Mononuclear cell (primary cell): Measurements from ENCODE around the gene INPP5E. TPM values are rescaled to one million over a fixed set of nuclear protein-coding genes. Genes with fewer than 3 reads are reported as not detected.
"Not testable (repeated sequence)": the region's sequence is repeated elsewhere in the genome, so short reads cannot be mapped to it uniquely, and the experiment has no call there.

Source experiments
- H3K27me3 ChIP-seq: 2 replicates; pipeline ENCODE4 v1.6.0; 2011; ENCODE audit warnings: low read length, control low read depth; ENCODE audit not compliant: insufficient read depth
- H3K4me1 ChIP-seq: 2 replicates; pipeline ENCODE4 v1.5.1; 2011; ENCODE audit warnings: mild to moderate bottlenecking, low read length, control low read depth; ENCODE audit not compliant: insufficient read depth
- H3K4me3 ChIP-seq: 2 replicates; pipeline ENCODE4 v1.5.1; 2011; ENCODE audit warnings: mild to moderate bottlenecking, low read length, moderate library complexity
- H3K9me3 ChIP-seq: 2 replicates; pipeline ENCODE4 v1.5.1; 2011; ENCODE audit warnings: low read depth, mild to moderate bottlenecking, control low read depth, low read length
- total RNA-seq: library from RNA; depleted of rRNA; stranded (reverse); fragments of >200 nt; gene quantifications from one replicate; pipeline ENCODE4 v1.2.3, GENCODE V29; 2012

The INPP5E gene
- total RNA-seq, 1 donor = 5.5 TPM

- H3K9me3 ChIP-seq = no peaks in the 10 kb centered on the region
- peak overlapping the region; percentile 84 for H3K4me3 ChIP-seq
- peaks cover 27% of the 10 kb centered on the region for H3K4me1 ChIP-seq
- H3K27me3 ChIP-seq = no peaks in the 10 kb centered on the region
Observed at GRCh38 chr9:136411378-136411777, 28.3 kb downstream of the INPP5E start.

DNA sequence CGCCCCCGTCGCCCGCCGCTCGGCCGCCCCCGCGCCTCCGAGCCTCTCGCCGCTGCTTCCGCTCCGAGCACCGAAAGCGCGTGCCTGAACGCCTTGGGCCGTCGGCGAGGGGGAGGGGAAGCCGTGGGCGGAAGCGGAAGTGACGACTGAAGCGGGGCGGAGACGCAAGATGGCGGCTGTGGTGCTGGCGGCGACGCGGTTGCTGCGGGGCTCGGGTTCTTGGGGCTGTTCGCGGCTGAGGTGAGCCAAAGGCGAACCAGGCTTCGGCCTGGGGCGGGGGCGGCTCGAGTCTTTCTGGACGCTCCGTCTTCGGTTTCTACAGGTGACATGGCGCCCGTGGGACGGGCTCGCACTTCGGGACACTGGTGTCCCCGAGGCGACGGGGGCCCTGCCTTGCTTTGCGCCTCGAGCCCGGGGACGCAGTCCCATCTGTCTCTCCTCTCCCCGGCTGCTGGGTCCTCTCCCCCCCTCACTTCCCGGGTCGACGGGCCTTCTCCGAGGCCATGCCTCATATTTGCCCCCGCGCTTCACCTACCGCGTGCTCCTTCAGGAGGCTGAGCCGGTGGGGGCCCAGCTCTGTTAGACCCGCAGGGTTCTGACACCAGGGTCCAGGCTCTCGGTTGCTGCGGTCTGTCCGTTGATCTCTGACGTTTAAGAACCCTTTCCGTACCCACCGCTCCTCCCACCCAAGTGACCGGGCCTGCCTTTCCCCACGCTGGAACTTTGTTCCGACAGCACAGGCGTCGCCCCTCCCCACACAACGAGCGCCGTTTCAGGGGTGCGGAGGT lies 29.0 kb downstream of the INPP5E start, which contains the start of the genes ENTR1 and PMPCA:
Gene ENTR1 (minus strand): TSS at position 115 of the 788 bp plus-strand sequence. CDS start 217 bp downstream, outside the sequence.
Gene PMPCA (plus strand): TSS at position 159 of the 788 bp plus-strand sequence. CDS start 11 bp downstream, at position 170.
- Histone ChIP-seq H3K4me3 (peak within 1 kb of the TSS; percentile 84), H3K4me1 (peaks cover 27% of the 10 kb centered on the region), H3K9me3 (no peaks in the 10 kb centered on the region), H3K27me3 (no peaks in the 10 kb centered on the region)

DNA sequence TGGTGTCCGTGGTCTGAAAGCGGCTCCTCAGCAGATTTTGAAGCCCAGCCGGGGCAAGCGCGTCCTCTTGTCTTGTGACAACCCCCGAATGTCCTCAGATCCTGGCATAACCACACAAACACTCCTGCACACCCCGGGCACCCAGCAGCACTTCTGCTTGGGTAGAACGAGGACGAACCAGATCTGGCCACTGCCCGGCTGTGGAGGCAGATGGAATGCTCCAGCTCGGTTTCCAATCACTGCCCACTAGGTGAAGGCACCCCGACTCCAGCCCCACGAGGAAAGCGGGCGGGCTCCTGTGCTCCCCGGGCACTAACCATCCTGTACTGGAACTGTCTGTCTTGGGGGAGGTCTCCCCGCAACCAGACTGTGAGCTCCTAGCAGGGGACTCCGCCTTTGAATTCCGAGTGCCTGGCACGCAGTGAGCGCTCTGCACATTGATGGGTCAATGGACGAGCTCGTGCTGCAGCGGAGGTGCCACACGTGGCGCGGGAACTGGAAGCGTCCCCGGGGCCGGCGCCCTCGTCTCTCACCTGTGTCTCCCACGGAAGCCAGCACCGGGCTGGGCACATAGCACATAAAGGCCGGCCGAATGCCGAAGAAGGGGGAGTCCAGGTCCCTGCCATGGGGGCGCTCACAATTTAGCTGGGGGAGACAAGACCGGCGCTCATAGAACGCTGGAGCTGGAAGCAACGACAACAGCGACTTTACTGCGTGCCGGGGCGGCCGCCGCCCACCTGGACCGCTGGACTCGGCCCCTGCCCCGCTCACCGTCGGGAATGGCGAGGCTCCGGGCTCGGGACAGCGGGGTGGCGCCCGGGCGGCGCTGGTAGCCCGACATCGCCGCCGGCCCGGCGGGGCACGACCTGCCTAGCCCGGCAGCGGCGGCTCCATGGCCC lies 29.8 kb downstream of the INPP5E start:
- Histone ChIP-seq H3K4me1 (peaks cover 34% of the 10 kb centered on the region), H3K4me3 (peak overlapping the region; percentile 84), H3K9me3 (no peaks in the 10 kb centered on the region), H3K27me3 (no peaks in the 10 kb centered on the region)

- Histone ChIP-seq H3K4me3 (no peak overlapping the region), H3K9me3 (no peaks in the 10 kb centered on the region), H3K4me1 (peaks cover 50% of the 10 kb centered on the region), H3K27me3 (no peaks in the 10 kb centered on the region)
Observed at GRCh38 chr9:136407911-136408310, 31.7 kb downstream of the INPP5E start.

DNA sequence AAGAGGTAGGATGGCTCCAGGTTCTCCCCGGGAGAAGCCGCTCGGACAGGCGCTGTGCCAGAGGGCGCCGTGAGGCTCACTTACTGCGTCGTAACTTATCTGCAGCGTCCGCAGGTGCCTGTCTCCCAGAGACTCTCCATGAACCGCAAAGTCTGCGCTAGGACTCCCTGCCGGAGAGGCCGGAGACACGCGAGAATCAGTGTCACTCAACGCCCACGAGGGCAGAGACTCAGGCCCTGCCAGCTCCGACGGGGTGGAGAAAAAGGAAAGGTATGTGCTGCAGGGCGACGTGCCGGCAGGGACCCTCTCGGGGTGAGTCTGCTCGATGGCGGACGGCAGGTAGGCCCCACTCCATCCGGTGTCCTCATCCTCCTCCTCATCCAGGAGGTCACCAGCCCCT lies 32.6 kb downstream of the INPP5E start:
- not testable (repeated sequence) for H3K27me3 ChIP-seq, H3K4me3 ChIP-seq, H3K9me3 ChIP-seq
- peaks cover 50% of the 10 kb centered on the region for H3K4me1 ChIP-seq

DNA sequence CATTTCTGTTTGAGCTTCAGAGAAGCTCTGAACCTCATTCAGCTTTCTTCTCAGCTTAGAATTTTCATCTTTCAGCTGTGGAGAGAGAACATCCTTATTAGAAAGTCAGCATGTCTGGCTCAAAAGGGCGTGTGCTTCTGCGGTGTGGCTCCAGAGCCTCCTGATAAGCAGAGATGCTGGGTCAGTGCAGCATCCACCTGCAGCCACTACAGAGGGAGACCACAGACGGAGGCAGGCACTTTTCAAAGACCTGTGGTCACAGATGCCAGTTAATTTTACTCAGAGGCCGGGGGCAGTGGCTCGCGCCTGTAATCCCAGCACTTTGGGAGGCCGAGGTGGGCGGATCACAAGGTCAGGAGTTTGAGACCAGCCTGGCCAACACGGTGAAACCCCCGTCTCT lies 33.7 kb downstream of the INPP5E start:
- H3K9me3 ChIP-seq = not testable (repeated sequence)
- H3K4me1 ChIP-seq = peaks cover 41% of the 10 kb centered on the region

GRCh38 chr9:136405481-136405880 lies 34.2 kb downstream of the INPP5E start:
- peaks cover 44% of the 10 kb centered on the region for H3K4me1 ChIP-seq
- no peak overlapping the region for H3K4me3 ChIP-seq
- no peaks in the 10 kb centered on the region for H3K9me3 ChIP-seq
- H3K27me3 ChIP-seq = no peaks in the 10 kb centered on the region

More for the DNA sequence above, 33.7 kb downstream of the INPP5E start:
- not testable (repeated sequence) for H3K27me3 ChIP-seq, H3K4me3 ChIP-seq

DNA sequence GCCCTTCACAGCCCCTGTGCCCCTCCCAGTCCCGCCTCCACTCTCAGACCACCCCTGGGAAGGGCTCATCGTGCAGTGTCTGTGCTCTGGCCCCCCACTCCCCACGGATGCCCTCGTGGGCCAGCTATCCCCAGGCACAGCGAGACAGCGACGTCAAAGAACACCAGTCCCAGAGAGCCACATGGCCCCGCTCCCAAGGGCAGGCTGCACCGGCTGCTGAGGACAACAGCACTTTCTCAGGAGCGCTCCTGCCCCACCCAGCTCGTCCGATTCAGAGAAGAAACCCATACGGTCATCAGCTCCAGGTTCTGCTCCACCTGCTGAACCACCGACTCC lies 34.9 kb downstream of the INPP5E start:
- Histone ChIP-seq H3K4me1 (peaks cover 45% of the 10 kb centered on the region), H3K4me3 (no peak overlapping the region), H3K9me3 (no peaks in the 10 kb centered on the region), H3K27me3 (no peaks in the 10 kb centered on the region)

- Histone ChIP-seq H3K4me3 (no peak overlapping the region), H3K27me3 (no peaks in the 10 kb centered on the region), H3K9me3 (no peaks in the 10 kb centered on the region), H3K4me1 (peaks cover 45% of the 10 kb centered on the region)
Observed at GRCh38 chr9:136403915-136404800, 35.5 kb downstream of the INPP5E start.

DNA sequence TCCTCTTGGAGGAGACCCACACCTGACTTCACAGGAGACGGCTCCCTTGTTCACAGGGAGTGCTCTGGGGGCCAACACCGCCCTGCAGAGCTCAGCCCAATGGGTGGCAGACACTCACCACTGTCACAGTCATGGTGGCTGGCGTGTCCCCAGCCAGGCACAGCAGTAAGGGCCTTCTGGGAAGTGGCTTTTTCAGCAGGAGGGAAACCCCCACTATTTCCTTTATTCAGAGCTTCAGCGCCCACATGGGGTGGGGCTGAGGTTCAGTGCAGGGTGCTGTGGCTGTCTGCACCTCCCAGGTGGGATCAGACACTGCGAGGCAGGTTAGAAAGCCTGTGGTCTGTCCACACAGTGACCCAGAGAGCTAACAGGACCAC lies 36.1 kb downstream of the INPP5E start:
- Histone ChIP-seq H3K27me3 (no peaks in the 10 kb centered on the region), H3K9me3 (no peaks in the 10 kb centered on the region), H3K4me1 (peaks cover 45% of the 10 kb centered on the region), H3K4me3 (no peak overlapping the region)

DNA sequence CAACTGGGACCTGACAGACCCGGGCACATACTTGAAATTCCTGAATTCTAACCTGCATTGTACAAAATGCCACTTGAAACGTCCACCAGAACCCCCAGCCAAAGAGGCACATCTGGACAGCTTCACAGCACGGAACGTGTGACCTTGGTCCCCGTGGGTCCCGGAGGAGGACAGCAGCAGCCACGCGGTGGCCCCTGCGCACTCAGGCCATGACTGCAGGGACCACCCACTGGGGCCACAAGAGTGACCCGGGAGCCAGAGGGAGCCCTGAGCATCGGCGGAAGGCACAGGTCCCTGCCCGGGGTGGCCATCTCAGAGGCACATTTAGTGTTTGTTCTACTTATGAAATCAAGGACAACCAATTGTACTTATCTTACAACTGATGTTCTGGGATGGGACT lies 37.6 kb downstream of the INPP5E start:
- Histone ChIP-seq H3K4me1 (peaks cover 50% of the 10 kb centered on the region), H3K27me3 (no peaks in the 10 kb centered on the region), H3K9me3 (no peaks in the 10 kb centered on the region), H3K4me3 (no peak overlapping the region)

- H3K4me1 ChIP-seq = peaks cover 50% of the 10 kb centered on the region
- no peak overlapping the region for H3K4me3 ChIP-seq
- no peaks in the 10 kb centered on the region for H3K9me3 ChIP-seq
- no peaks in the 10 kb centered on the region for H3K27me3 ChIP-seq
Observed at GRCh38 chr9:136401173-136401922, 38.3 kb downstream of the INPP5E start.

DNA sequence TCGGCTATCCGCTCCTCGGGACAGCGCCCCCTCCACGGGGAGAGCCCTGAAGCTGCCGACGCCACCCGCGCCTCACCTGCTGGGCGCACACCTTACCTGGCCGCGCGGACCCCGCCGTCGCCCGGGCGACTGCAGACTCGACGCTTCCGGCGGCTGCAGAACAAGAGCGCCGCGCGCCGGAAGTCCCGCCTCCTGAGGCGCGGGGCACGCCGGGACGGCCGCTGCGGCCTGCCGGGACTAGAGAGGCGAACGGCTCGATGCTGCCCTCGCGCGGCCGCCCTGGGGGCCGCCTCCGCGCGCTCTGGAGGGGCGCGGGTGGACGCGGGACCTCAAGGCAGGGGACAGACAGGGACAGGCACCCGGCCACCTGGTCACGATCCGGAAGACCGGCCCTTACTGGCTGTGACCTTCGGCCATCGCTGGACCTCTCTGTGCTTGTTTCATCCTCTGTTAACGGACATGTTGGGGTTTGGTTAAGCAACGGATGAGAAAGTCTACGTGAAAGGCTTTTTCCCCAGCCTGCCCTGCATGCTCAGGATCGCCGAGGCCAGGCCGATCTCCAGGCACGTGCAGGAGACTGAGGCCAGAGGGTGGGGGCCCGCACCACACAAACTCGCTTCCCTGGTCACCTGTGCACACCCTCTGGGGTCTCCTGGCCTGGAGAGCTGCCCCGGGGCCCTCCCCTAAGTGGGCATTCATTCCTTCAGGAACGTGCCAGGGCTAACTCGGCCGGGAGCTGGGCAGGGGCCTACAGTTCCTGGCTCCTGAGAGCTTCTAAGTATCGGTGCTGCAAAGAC lies 39.4 kb downstream of the INPP5E start, which contains the start of gene SNAPC4:
Gene SNAPC4 (minus strand): TSS at position 133 of the 797 bp plus-strand sequence. CDS start 1,742 bp downstream, outside the sequence.
- Histone ChIP-seq H3K27me3 (no peaks in the 10 kb centered on the region), H3K4me3 (peak within 1 kb of the TSS; percentile 69), H3K4me1 (peaks cover 47% of the 10 kb centered on the region), H3K9me3 (no peaks in the 10 kb centered on the region)
